OCI-LY7 (cell line): Measurements from ENCODE around the gene RPSA. TPM values are rescaled to one million over a fixed set of nuclear protein-coding genes. Genes with fewer than 3 reads are reported as not detected.

Source experiments
- BruUV-seq: library from RNA; stranded (reverse); fragments of 400-500 nt; replicated peaks from 2 replicates; lab custom pipeline; 2021; lab: Mats Ljungman, UMichigan
- CTCF ChIA-PET: fragments of 300-600 bp; sonication (Branson Sonifier 250); formaldehyde crosslinking; loops from one replicate; lab custom pipeline; 2022; ENCODE audit warnings: antibody characterized with exemption; ENCODE audit not compliant: unreplicated experiment; lab: Charles Lee
- POLR2A ChIA-PET: fragments of 300-600 bp; sonication (Branson Sonifier 250); formaldehyde crosslinking; loops from one replicate; lab custom pipeline; 2022; ENCODE audit warnings: antibody characterized with exemption; lab: Charles Lee
- DNase-seq: peaks from one replicate; pipeline ENCODE4 v3.0.0-alpha.2; 2015; ENCODE audit warnings: low spot score
- H2AFZ ChIP-seq: fragments of 200-600 bp; sonication (generic), shearing (Covaris generic); 2 replicates; pipeline ENCODE4 v1.6.1; 2014; ENCODE audit warnings: mild to moderate bottlenecking, antibody characterized with exemption, low read length, moderate library complexity
- H3K27ac ChIP-seq: fragments of 200-600 bp; sonication (generic); 2 replicates; pipeline ENCODE4 v1.5.1; 2014; ENCODE audit warnings: mixed run types, low read depth, mild to moderate bottlenecking, moderate library complexity, low read length, inconsistent platforms; ENCODE audit not compliant: poor library complexity, severe bottlenecking
- H3K36me3 ChIP-seq: fragments of 200-600 bp; sonication (generic); 2 replicates; pipeline ENCODE4 v1.6.1; 2014; ENCODE audit warnings: mild to moderate bottlenecking, antibody characterized with exemption, low read length, moderate library complexity, mixed read lengths; ENCODE audit not compliant: insufficient read depth
- H3K4me1 ChIP-seq: fragments of 200-600 bp; sonication (generic); 2 replicates; pipeline ENCODE4 v1.5.1; 2014; ENCODE audit warnings: mild to moderate bottlenecking, low read length; ENCODE audit not compliant: insufficient read depth, poor library complexity, severe bottlenecking
- H3K4me2 ChIP-seq: fragments of 200-600 bp; sonication (generic); 2 replicates; pipeline ENCODE4 v1.6.1; 2014; ENCODE audit warnings: mild to moderate bottlenecking, low read length
- H3K4me3 ChIP-seq: fragments of 200-600 bp; sonication (generic); 2 replicates; pipeline ENCODE4 v1.5.1; 2014; ENCODE audit warnings: mild to moderate bottlenecking, low read depth, low read length; ENCODE audit not compliant: poor library complexity, severe bottlenecking
- H3K79me2 ChIP-seq: fragments of 200-600 bp; sonication (generic); 2 replicates; pipeline ENCODE4 v1.6.1; 2016; ENCODE audit warnings: low read depth, mild to moderate bottlenecking, low read length, moderate library complexity, mixed read lengths; ENCODE audit not compliant: insufficient read depth
- H3K9me2 ChIP-seq: fragments of 200-600 bp; sonication (generic); 2 replicates; pipeline ENCODE4 v1.6.1; 2016; ENCODE audit warnings: mild to moderate bottlenecking, low read length, mixed read lengths; ENCODE audit not compliant: insufficient read depth
- H3K9me3 ChIP-seq: fragments of 200-600 bp; sonication (generic); 2 replicates; pipeline ENCODE4 v1.6.1; 2014; ENCODE audit warnings: mild to moderate bottlenecking, mixed run types, low read length, mixed read lengths
- H4K20me1 ChIP-seq: fragments of 200-600 bp; sonication (generic); 2 replicates; pipeline ENCODE4 v1.6.1; 2014; ENCODE audit warnings: mild to moderate bottlenecking, antibody characterized with exemption, low read length, moderate library complexity, mixed read lengths; ENCODE audit not compliant: insufficient read depth
- CTCF ChIP-seq: fragments of 200-600 bp; sonication (generic); conservative IDR thresholded peaks from 2 replicates; pipeline ENCODE4 v1.5.1; 2014; ENCODE audit warnings: mild to moderate bottlenecking, antibody characterized with exemption, low read length, moderate library complexity, mixed read lengths
- EZH2phosphoT487 ChIP-seq: fragments of 200-600 bp; sonication (generic); IDR thresholded peaks from 2 replicates; pipeline ENCODE4 v1.6.1; 2018; ENCODE audit warnings: low read depth, borderline replicate concordance, mild to moderate bottlenecking, mixed run types, antibody characterized with exemption, low read length, moderate library complexity, mixed read lengths
- intact Hi-C: fragments of 100-400 bp; cut with micrococcal nuclease; formaldehyde crosslinking; loops from one replicate; pipeline ENCODE4 v1.10.0; 2022; ENCODE audit not compliant: unreplicated experiment
- total RNA-seq, 2 experiments: library from RNA; depleted of rRNA in 1 of 2; stranded (reverse); fragments of >200 nt in 1 of 2; shearing (Covaris generic) in 1 of 2; gene quantifications; 2 replicates each; pipeline ENCODE4 v1.2.3, GENCODE V29; 2014 to 2022

RPSA gene
- total RNA-seq, 2 experiments from 2014 or later = 1,952 to 2,813 TPM

DNA sequence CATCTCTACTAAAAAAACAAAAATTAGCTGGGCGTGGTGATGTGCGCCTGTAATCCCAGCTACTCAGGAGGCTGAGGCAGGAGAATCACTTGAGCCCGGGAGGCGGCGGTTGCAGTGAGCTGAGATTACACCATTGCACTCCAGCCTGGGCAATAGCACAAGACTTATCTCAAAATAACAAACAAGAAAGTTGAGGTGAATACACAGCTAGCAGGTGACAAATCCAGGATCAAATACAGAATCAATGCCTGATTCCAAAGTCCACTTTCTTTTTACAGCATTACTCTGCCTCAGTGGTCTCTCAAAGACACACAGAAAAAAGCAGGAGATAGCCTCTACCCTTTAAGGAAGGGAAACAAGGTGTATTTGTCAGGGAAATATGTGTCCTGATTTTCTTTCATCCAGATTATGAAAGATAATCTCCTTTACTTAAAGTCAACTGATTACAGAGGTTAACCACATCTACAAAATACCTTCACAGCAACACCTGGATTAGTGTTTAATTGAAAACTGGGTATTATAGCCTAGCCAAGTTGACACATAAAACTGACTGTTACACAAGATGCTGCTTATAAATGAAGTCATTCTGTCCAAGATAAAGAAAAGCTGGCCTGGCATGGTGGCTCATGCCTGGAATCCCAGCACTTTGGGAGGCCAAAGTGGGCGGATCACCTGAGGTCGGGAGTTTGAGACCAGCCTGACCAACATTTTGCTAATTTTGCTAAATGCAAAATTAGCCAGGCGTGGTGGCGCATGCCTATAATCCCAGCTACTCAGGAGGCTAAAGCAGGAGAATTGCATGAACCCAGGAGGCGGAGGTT lies 27.4 kb upstream of the RPSA start:
- ChIA-PET POLR2A (interaction anchor here (0.7 to 1.8 kb wide), 2 partner anchors 10 to 67 kb away, joined by 6 read pairs; no protein-coding TSS in a partner anchor), CTCF (no interaction called here)
- no TSS peak for BruUV-seq
- Histone ChIP-seq H3K9me3 (no peaks in the 10 kb centered on the region), H3K4me1 (peaks cover 28% of the 10 kb centered on the region), H4K20me1 (no peaks in the 10 kb centered on the region), H3K4me3 (no peak overlapping the region), H3K27ac (no peak overlapping the region), H3K79me2 (peaks cover 7% of the 10 kb centered on the region; the same call in 1 of the 2 replicates), H2AFZ (no peak overlapping the region), H3K36me3 (no peaks in the 10 kb centered on the region), H3K4me2 (no peak overlapping the region), H3K9me2 (no peaks in the 10 kb centered on the region)
- no peak for DNase-seq
- TF ChIP-seq CTCF (no peak), EZH2phosphoT487 (no peak)
- intact Hi-C loops = loop anchor here (5.0 kb wide), 1 partner anchor 187 kb away; the partner anchor contains the start of gene XIRP1

DNA sequence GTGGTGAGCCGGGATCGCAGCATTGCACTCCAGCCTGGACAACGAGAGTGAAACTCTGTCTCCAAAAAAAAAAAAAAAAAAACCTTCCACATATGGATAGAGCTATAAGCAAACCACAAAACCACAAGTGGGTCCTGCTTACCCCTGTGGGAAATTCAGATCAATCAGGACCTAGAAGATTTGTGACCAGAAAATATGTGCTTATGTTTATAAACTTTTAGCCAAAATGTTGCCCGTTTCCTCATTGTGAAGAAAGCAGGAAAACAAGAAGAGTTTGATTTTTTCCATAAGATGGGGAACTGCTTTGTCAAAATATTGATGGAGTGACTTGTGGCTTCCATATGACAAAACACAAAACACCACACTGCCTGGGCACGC lies 26.8 kb upstream of the RPSA start:
- ChIA-PET POLR2A (interaction anchor here (0.7 kb wide), 1 partner anchor 67 kb away, joined by 6 read pairs; no protein-coding TSS in a partner anchor), CTCF (no interaction called here)
- BruUV-seq = no TSS peak
- DNase-seq = no peak
- Histone ChIP-seq H3K36me3 (no peaks in the 10 kb centered on the region), H3K9me2 (no peaks in the 10 kb centered on the region), H3K4me2 (no peak overlapping the region), H3K27ac (no peak overlapping the region), H4K20me1 (peaks cover 3% of the 10 kb centered on the region; the same call in 1 of the 2 replicates), H3K4me1 (peaks cover 31% of the 10 kb centered on the region), H2AFZ (no peak overlapping the region), H3K9me3 (no peaks in the 10 kb centered on the region), H3K4me3 (no peak overlapping the region), H3K79me2 (peaks cover 12% of the 10 kb centered on the region)
- intact Hi-C loops = loop anchor here (5.0 to 10.0 kb wide), 2 partner anchors 187 to 325 kb away; partner anchors contain the start of genes SCN11A, WDR48 and XIRP1
- TF ChIP-seq EZH2phosphoT487 (no peak), CTCF (no peak)

DNA sequence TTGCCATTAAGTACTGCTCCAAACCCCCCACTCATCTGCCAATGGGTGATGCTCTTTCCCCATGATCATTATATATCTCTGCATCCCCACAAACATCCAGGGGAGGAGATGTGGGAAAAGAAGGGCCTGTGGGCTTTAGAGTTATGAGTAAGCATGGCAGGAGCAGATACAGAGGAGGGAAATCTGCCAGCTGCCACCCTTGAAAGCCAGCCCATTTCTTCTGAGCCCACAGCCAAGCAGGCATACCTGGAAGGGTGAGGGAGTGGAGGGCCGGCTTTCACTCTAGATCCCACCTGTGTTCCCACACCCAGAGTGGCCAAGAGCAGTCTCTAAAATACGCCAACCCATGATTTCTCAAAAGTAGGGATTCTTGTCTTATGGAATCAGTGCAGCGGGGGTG lies 25.1 kb upstream of the RPSA start:
- no peaks in the 10 kb centered on the region for H3K9me3 ChIP-seq
- TF ChIP-seq EZH2phosphoT487 (no peak), CTCF (no peak)
- H4K20me1 ChIP-seq = peaks cover 14% of the 10 kb centered on the region
- H3K4me1 ChIP-seq = peaks cover 40% of the 10 kb centered on the region
- ChIA-PET POLR2A (no interaction called here), CTCF (no interaction called here)
- no peak for DNase-seq
- H3K4me3 ChIP-seq = no peak overlapping the region
- intact Hi-C loops = loop anchor here (10.0 kb wide), 1 partner anchor 327 kb away; the partner anchor contains the start of genes SCN11A and WDR48
- H3K4me2 ChIP-seq = no peak overlapping the region
- H3K9me2 ChIP-seq = no peaks in the 10 kb centered on the region
- no peak overlapping the region for H3K27ac ChIP-seq
- no TSS peak for BruUV-seq
- no peak overlapping the region for H2AFZ ChIP-seq
- H3K79me2 ChIP-seq = peaks cover 29% of the 10 kb centered on the region
- H3K36me3 ChIP-seq = peaks cover 15% of the 10 kb centered on the region
